NCI-H510A treated with DMSO at 0.1 percent for 48 hours (cell line): ENCODE results near the gene SNRPA1.

Experiments used
- DNase-seq: peaks from one replicate; lab custom pipeline; 2025; lab: John Stamatoyannopoulos, UW

The SNRPA1 gene

DNA sequence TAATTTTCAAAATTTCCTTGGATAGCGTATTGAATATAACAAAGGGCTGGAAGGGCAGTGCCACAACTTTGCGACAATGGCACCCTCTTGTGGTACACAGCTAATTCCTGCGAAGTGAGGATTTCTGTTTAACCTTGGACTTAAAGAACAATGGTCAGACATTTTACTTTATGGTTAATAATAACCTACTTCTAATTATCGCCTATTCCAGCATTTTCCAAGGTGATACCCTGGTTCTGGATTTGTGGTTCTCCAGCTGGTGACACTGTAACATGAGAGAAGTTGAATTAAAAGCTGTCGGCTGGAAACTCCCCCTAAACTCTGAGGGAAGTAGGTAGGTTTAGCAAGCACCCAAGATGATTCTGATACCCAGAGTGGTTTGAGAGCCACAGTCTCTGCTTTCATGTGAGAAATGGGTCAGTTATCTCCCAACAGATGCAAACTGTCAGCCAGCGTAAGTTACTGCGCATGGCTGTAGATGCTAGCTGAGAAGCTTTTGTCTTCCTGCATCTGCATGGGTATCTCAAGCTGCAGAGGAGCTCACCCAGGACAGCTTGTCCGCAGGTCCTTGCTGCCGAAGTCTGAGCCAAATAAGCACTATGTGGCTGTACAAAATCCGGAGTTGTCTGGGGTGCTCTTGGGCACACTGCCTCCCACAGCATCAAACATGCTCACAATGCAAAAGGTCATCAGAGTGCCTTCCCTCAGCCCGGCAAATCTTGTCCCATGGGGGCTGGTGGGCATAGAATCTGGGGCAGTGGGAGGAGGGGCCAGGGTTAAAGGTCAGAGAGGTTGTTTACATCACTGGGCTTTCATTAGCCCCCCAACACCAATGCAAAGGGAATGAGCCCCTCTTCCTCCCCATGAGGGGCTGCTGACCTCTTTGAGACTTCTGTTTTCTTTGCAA, 36.6 kb downstream of the SNRPA1 start:
- DNase-seq = peak; percentile 41

DNA sequence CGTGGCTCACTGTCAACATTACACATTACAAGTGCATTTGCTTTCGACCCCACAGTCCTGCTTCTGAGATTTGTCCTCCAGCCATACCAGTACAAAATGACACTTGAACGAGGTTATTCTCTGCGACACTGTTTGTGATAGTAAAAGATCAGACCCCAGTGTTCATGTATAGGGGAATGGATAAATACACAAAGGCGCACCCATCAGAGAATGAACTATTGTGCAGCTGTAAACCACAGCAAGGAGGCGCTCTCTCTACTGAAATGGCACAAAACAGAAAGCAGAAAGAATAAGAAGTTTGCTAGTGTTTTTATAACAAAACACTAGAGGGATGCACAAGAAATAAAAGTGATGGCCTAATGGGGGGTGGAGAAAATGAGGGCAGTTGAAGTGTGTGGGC, 38.3 kb downstream of the SNRPA1 start:
- DNase-seq = no peak

DNA sequence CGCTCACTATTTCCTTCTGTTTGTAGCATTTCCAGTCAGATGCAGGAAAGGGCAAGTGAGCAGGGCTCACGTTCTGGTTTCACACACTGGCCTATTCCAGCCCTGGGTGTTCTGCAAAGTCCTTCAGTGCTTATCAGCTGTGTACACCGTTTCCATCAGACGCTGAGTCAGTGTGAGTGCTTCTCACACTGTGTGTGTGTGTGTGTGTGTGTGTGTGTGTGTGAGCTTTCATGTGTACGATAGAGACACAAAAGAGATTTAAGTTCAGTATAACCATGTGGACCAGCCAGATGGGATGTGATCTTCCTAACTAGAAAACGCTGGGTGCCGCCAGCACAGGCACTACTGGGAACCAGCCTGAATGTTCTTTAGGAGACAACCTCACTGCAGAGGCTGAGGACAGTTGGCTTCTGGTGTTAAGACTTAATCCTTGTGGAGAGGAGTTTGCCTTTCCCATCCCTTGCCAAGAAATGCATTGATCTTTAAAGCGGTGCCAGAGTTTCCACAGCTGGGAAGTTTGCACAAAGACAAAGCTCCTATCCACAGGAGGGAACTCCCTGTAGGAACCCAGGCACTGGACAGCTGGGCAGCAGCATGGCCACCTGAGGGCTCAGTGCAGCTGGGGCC, 39.3 kb downstream of the SNRPA1 start:
- DNase-seq = no peak

GRCh38 chr15:101255051-101255395, 40.0 kb downstream of the SNRPA1 start:
- DNase-seq = no peak

DNA sequence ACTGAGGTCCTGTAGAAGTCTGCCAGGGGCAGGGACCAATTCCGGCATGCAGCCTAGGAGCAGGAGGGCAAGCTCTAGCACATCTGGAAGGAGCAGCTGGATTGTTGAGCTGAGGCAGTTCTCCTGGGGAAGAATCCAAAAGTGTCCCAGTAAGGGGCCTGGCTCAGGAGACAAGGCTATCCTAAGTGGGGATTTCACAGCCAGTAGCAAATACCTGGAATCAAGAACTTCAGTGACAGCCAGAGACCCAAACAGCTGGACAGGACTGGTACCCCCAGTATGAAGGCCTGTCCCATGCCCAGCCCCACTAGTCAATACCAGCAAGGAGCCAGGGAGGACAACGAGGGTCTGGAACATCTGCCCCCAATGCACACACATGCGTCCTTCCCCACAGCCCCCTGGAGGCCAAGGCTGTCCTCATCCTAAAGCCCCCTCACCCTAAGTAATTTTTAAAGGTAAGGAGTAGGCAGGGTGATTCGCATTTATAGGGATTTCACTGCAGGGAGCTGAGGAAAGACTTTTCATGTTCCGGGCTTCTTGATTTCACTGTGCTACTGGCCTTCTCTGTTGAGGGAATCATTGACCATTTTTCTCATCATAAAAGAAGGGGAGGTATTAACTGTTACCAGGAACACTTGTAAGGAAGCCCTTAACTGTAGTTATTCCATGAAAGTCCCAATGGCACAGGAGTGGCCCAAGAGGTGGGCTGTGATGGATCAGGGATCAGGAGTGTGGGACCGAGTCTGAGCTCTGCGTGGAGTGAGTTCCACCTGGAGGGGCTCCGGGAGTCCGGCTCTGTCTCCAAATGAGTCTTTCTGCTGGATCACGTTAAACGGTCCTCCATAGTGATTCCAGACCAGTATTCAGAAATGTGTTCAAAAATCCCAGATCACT, 40.6 kb downstream of the SNRPA1 start:
- DNase-seq = no peak

DNA sequence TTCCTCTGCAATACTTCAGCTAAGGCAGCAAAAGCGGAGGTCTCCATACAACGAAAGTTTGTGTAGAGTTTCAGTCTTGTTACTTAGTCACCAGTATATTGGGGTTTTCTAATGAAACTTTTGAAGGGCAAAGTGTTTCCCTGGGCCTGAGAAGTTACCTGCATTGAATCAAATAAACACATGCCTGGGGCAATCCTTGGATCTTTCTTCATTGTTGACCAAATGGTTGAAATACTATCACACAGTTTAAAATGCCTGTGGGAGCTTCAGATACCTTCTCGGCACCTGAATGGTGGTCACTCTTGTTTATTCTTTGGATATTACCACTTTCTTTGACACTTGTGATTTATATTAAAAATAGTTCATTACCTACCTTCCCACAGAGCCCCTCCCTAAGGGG, 42.2 kb downstream of the SNRPA1 start:
- DNase-seq = no peak

DNA sequence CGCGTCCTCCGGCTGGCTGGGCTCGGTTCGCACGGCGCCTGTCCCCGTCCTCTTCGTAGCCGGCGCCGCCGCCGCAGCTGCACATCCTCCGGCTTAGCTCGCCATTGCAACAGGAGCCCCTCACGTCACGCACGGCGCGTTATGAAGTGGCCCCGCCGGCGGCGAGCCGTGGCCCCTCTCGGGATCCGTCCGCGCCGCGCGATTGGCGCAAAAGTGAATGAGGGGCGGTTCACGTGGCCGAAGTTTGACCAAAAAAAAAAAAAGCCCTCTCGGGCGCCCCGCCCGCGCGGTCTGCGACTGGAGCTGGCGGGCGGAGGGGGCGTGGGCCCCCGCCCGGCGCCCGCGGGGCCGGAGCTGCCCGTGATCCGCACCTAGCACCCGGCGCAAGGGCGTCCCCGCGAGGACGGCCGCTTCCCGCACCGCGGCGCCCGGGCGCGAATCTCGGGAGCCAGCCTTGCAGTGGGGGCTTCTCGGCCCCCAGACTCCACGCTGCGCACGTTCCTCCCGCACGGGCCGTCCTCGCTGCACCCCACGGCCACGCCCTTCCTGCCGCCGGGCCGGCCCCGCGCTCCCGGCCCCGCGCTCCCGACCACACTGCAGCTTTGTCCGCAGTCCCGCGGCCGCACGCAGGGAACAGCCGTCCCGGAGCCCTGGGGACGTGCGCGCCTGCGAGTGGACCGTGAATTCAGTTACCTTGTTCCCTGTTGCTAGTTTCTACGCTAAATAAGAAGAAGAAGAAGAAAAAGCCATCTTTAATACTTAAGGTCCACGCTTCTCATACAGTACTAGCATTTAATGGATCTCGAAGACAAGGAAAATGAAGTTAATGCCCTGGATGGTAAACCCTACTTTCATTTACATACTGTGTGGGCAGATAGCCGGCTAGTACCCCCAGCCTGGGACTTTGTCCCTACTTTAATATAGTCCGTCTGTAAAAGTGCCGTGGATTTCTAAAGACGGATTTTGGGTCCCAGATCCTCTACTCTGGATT, 42.9 kb downstream of the SNRPA1 start, which contains the start of gene CHSY1:
Gene CHSY1, minus strand, starts transcription at position 219 of the 991 bp plus-strand sequence. CDS start 592 bp downstream, outside the sequence.
- DNase-seq = peak; percentile 8

DNA sequence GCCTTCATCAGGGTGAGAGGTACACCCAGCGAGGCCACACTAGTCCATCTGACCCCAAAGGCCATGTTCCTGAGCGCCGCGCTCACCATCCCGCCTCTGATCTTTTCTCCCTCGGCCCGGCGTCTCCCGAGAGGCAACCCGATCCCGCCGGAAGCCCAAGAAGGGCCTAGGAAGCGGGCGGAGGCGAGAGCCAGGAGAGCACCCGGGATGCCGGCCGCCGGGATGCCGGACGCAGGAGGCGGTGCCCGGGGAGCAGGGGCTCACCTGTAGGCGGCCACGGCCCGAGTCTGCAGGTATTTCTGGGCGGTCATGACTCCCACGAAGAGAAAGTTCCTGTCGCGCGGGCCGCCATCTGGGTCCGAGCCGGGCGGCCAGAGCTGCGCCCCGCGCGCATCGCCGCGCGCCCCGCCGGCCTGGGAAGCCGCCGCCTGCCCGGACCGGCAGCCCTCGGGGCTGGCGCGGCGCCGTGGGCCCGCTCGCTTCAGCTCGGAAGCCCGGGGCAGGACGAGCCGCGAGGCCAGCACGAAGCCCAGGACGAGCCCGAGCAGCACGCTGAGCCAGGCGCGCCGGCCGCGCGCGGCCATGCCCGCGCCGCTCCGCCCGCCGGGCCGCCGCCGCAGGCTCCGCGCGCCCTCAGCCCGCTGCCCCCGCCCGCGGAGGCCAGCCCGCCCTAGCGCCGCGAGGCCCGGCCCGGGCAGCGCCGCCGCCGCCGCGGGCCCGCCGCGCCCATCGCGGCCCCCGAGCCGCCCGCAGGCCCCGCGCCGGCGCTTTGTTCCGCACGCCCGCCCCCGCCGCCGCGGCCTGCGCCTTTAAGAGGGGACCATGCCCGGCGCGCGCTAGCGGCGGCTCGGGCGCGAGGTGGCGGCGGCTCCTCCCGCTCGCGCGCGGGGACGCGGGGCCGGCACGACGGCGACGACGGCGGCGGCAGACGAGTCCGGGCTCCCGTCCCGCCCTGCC, 43.9 kb downstream of the SNRPA1 start:
- DNase-seq = peak; percentile 26

DNA sequence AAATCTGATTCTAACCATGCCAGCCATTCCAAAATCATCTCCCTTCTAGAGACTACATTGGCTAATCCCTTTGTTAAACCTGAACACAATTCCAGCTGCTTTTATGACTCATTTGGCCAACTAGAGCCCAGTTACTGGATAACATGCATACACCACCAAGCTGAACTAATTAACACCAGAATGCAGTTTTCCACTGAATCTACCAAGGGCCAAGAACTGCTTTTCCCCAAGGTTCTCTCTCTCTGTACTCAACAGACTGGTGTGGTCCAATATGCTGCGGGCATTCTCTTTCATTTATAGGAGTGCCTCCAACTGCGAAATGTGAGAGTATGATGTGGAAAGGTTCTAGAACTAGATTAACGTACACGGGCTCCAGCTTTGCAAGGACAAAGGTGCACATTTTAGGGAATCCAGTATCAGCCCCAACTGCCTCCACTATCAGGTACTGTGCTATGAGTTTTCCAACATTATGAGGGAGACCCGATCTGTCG, 44.7 kb downstream of the SNRPA1 start:
- no peak for DNase-seq

- no peak for DNase-seq
Observed at GRCh38 chr15:101248274-101248673, 46.8 kb downstream of the SNRPA1 start.

DNA sequence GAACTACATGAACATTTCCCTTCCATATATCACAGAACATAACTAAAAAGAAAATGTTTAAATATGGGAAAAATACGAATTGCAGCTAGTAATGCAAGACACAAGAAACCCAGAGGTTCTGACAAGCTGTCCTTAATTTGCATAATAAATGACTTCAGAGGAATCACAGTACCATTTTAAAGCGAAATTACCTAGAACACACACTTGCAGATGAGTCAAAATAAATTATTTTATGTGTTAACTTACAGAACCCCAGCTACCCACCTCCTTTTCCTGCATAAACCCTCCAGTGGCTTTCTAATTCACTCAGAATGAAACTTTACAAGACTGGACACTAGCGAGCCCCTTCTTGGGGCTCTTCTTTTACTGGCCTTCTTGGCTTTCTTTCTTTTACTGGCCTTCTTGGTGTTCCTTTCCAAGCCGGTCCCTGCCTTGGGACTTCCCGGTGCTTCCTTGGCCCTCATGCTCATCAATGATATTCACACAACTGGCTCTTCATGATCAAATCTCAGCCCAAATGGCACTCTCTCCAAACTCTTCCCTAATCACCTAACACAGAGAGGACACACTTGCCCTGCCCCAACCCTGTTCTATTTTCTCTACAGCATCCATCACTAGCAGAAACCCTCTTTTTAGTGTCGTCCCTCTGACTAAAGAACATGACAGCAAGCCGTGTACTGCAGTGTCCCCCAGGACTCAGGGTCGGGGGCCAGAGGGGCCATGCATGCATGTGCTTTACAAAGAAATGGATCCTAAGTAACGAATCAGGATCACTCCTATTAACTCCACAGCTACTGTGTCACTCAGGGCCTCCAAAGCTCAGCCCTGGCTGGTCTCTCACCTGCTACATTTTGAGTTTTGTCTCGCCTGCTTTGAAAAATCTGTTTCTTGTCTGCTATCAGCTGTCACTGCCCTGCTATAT, 48.0 kb downstream of the SNRPA1 start:
- DNase-seq = no peak

- DNase-seq = no peak
Observed at GRCh38 chr15:101246391-101246790, 48.7 kb downstream of the SNRPA1 start.

GRCh38 chr15:101244889-101245668, 50.0 kb downstream of the SNRPA1 start:
- DNase-seq = no peak

DNA sequence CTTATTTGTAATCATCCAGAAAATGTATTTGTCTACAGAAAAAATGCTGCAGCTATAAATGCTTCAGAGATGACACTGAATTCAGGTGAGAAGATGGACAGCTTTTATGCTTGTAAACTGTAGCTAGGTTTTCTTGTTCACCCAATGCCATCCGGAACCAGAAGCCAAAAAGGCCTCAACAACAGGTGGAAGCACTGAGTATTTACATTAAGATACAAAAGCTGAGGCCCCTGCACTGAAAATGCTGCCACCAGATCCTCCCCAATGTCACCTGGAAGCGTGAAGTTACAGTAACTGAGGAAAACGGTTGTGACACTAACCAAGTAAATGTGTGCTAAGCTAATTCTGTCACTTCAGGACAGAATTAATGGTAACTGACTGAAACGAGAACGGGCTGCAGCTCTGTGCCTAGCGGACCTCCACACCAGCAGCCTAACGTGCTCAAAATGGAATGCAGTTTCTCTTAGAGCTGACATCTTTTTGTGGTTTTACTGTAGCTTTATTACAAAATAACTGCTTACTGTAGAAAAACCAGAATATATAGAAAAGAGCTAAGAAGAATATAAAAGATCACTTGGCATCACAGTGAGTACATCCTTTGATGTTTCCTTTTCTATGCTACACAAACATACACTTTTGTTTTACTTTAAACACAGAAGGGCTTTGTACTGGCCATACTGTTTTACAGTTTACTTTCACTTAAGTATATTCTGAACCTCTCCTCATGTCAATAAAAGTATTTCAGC, 50.8 kb downstream of the SNRPA1 start:
- no peak for DNase-seq

DNA sequence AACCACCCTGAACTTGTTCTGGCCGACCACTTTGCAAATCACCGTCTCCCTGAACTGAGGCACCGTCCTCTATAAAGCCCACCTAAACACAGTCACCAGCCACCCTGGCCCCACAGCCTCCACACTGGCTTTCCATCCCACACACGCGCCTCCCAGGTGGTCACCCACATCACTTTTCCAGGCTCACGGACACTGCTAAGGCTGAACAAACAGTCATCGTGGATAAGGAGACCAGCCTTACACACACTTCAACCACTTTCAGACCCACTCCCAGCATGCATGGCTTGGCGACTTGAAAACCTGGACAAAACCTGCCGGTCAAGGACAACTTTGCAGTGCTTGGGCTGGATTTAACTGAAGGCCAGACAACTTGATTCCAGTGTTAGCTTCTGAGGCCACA, 51.6 kb downstream of the SNRPA1 start:
- DNase-seq = no peak

DNA sequence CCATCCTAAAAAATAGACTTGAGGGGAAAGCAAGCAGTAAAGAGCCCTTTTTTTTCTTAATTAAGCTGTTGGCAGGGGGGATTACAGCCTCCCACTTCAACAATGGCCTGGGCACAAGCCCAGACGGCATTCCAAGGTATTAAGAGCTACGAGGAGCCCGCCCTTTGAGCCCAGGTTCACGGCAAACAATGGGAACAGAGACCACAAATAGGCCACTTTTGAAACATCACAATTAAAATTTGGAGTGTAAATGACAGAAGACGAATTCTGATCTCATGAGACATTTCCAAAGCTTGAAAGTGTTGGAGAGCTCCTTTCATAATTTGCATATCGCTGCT, 52.1 kb downstream of the SNRPA1 start:
- no peak for DNase-seq
